Mesothelial cell of epicardium (in vitro differentiated cells): ENCODE results near the gene NACC2. TPM values are rescaled to one million over a fixed set of nuclear protein-coding genes. Genes with fewer than 3 reads are reported as not detected.

Experiments
- DNase-seq, 2 experiments: peaks; one replicate each; pipeline ENCODE4 v3.0.0; 2021; ENCODE audit warnings: low spot score in 2 of 2; ENCODE audit not compliant: unreplicated experiment in 2 of 2
- H3K27ac Mint-ChIP-seq: 2 replicates; pipeline ENCODE4 v1.8.0; 2021; ENCODE audit warnings: mixed read lengths
- H3K27me3 Mint-ChIP-seq: 2 replicates; pipeline ENCODE4 v1.8.0; 2021; ENCODE audit warnings: low read depth, mixed read lengths
- H3K36me3 Mint-ChIP-seq: 2 replicates; pipeline ENCODE4 v1.8.0; 2021; ENCODE audit warnings: mixed read lengths
- H3K4me1 Mint-ChIP-seq: 2 replicates; pipeline ENCODE4 v1.8.0; 2021; ENCODE audit warnings: mixed read lengths
- H3K4me3 Mint-ChIP-seq: 2 replicates; pipeline ENCODE4 v1.8.0; 2021; ENCODE audit warnings: mild to moderate bottlenecking, moderate library complexity, mixed read lengths
- H3K9me3 Mint-ChIP-seq: 2 replicates; pipeline ENCODE4 v1.8.0; 2021; ENCODE audit warnings: mixed read lengths
- total RNA-seq: library from RNA; stranded (reverse); gene quantifications from 3 replicates; pipeline ENCODE4 v1.2.1, GENCODE V29; 2021
- TF ChIP-seq, protein P1 (sequence below): fragments of 200-600 bp; sonication (generic); IDR thresholded peaks from one replicate; pipeline ENCODE4 v1.5.0; 2021; ENCODE audit warnings: antibody characterized with exemption; ENCODE audit not compliant: unreplicated experiment

NACC2 gene
- total RNA-seq, 1 donor from 2014 or later = 18.4 TPM

DNA sequence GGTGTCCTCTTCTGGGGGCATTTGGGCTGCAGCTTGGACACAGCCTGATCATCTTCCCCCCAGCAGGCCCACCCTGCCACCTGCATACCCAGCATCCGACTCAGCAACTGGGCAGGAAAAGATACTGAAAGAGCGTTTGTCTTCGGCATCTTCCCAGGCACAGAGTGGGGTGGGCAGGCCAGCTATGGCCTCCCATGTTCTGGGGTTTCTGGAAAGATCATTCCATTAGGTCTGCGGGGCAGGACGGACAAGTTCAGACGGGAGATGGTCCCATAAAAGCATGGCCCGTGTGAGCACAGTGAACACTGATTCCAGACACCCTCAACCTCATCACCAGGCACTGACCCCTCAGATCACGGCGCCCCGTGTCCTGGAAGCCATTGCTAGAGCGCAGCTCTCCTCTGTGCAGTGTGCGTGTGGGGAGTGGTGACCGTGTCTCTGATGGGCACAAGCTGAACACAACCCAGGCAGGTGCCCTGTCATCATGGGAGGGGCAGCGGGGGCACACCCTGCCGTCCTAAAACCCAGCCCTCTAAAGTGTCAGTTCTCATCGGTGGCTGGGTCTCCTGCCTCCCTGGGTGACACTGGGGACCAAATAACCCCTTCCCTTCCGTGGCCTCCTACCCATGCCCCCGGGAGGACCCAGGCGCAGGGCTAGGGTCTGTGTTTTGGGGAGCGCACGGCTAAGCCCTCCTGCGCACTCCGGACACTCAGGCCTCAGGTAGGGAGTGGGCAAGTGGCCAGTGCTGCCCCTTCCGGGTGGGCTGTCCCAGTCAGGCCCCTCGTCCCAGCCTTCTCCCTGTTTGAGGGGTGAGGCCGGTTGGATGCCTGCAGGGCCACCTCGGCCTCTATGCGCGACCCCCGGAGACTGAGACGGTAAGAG is 36.8 kb upstream of the NACC2 start:
- H3K4me1 Mint-ChIP-seq = peaks cover 9% of the 10 kb centered on the region
- H3K27ac Mint-ChIP-seq = no peak overlapping the region

DNA sequence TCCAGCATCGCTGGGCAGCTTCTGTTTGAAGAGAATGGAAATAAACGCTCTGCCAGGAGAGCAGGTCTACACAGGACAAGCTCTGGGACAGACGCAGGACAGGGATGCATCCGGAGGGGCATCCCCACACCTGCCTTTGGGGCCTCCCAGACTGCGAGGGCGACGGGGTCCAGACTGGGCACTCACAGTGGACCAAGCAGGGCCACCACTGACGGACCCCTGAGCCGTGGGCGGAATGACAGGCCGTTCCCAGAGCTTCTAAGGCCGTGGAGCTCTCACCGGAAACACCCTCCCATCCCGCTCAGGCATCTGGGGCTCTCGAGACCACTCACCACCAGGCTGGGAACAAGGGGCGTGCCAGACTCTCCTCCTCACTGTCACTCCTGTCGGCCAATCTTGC is 34.1 kb upstream of the NACC2 start:
- Mint-ChIP-seq H3K9me3 (no peaks in the 10 kb centered on the region), H3K27me3 (peaks cover 54% of the 10 kb centered on the region), H3K27ac (no peak overlapping the region), H3K36me3 (no peaks in the 10 kb centered on the region), H3K4me1 (peaks cover 7% of the 10 kb centered on the region), H3K4me3 (no peak overlapping the region)
- no peak for DNase-seq
- TF ChIP-seq, protein P1, sequence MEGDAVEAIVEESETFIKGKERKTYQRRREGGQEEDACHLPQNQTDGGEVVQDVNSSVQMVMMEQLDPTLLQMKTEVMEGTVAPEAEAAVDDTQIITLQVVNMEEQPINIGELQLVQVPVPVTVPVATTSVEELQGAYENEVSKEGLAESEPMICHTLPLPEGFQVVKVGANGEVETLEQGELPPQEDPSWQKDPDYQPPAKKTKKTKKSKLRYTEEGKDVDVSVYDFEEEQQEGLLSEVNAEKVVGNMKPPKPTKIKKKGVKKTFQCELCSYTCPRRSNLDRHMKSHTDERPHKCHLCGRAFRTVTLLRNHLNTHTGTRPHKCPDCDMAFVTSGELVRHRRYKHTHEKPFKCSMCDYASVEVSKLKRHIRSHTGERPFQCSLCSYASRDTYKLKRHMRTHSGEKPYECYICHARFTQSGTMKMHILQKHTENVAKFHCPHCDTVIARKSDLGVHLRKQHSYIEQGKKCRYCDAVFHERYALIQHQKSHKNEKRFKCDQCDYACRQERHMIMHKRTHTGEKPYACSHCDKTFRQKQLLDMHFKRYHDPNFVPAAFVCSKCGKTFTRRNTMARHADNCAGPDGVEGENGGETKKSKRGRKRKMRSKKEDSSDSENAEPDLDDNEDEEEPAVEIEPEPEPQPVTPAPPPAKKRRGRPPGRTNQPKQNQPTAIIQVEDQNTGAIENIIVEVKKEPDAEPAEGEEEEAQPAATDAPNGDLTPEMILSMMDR = no peak

More for the DNA sequence above, 36.8 kb upstream of the NACC2 start:
- H3K9me3 Mint-ChIP-seq = no peaks in the 10 kb centered on the region
- no peak for DNase-seq
- H3K4me3 Mint-ChIP-seq = peak overlapping the region; percentile 25
- peaks cover 65% of the 10 kb centered on the region for H3K27me3 Mint-ChIP-seq
- TF ChIP-seq, protein P1 = no peak
- no peaks in the 10 kb centered on the region for H3K36me3 Mint-ChIP-seq

DNA sequence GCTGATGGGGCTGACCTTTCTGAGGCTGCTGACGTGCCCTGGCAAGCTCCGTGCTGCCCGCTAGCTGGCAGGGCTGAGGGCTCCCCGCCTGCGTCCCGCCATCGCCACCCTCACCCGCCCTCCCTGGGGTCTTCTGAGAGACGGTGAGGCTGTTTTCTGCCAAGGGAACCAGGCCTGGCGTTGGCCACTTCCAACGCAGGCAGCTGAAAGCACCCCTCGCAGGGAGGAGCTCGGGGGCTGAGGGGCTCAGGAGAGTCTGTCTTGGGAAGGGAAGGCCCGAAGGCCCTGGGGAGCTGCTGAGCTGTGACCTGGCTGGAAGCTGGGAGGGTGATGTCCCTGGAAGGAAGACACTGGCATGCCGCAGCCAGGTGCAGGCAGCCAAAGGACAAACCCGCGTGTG is 33.3 kb upstream of the NACC2 start:
- H3K4me3 Mint-ChIP-seq = no peak overlapping the region
- peaks cover 4% of the 10 kb centered on the region for H3K4me1 Mint-ChIP-seq
- H3K27ac Mint-ChIP-seq = no peak overlapping the region
- H3K27me3 Mint-ChIP-seq = peaks cover 54% of the 10 kb centered on the region
- no peaks in the 10 kb centered on the region for H3K9me3 Mint-ChIP-seq
- H3K36me3 Mint-ChIP-seq = no peaks in the 10 kb centered on the region
- no peak for DNase-seq
- TF ChIP-seq, protein P1 = no peak

DNA sequence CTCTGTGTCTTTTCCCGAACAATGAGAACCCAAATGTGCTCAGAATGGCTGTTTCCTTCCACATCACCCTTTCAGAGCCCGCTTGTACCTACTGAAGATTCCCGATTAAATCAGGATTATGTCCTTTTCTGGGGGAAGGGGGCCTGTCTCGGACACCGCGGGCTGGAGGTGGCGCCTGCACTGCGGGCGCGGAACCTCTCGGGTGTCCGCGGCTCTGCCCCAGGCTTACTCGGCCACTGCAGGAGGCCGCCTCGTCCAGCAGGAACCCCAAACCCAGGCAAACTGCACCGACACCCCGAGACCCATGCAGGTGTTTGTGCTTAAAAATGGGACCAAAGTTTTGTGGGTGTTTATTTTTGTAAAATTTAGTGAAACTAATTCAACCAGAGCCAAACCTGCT is 32.2 kb upstream of the NACC2 start:
- H3K9me3 Mint-ChIP-seq = no peaks in the 10 kb centered on the region
- H3K4me3 Mint-ChIP-seq = no peak overlapping the region
- peaks cover 4% of the 10 kb centered on the region for H3K4me1 Mint-ChIP-seq
- H3K27ac Mint-ChIP-seq = no peak overlapping the region
- TF ChIP-seq, protein P1 = no peak
- no peaks in the 10 kb centered on the region for H3K36me3 Mint-ChIP-seq
- DNase-seq = no peak
- peaks cover 56% of the 10 kb centered on the region for H3K27me3 Mint-ChIP-seq

DNA sequence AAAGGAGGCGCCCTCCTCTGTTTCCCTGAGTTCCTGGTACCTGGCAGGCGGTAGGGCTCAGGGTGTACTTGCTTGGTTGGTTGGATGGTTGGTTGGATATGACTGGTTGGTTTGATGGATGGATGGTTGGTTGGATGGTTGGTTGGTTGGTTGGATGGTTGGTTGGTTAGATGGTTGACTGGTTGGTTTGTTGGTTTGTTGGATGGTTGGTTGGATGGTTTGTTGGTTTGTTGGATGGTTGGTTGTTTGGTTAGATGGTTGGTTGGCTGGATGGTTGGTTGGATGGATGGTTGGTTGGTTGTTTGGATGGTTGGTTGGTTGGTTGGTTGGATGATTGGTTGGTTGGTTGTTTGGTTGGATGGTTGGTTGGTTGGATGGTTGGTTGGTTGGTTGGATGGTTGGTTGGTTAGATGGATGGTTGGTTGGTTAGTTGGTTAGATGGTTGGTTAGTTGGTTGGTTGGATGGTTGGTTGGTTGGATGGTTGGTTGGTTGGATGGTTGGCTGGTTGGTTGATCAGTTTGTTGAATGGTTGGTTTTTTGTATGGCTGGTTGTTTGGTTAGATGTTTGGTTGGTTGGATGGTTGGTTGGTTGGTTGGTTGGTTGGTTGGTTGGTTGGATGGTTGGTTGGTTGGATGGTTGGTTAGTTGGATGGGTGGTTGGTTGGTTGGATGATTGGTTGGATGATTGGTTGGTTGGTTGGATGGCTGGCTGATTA is 30.0 kb upstream of the NACC2 start:
- no peaks in the 10 kb centered on the region for H3K36me3 Mint-ChIP-seq
- TF ChIP-seq, protein P1 = no peak
- no peaks in the 10 kb centered on the region for H3K4me1 Mint-ChIP-seq
- no peaks in the 10 kb centered on the region for H3K9me3 Mint-ChIP-seq
- H3K27ac Mint-ChIP-seq = no peak overlapping the region
- no peak overlapping the region for H3K4me3 Mint-ChIP-seq
- DNase-seq = no peak
- H3K27me3 Mint-ChIP-seq = peaks cover 42% of the 10 kb centered on the region
